NB4 (cell line): ENCODE measurements around the gene SYCE3.

ENCODE experiments used
- POLR2A ChIP-seq: IDR thresholded peaks from 2 replicates; pipeline ENCODE4 v1.6.1; 2011; ENCODE audit warnings: mild to moderate bottlenecking; ENCODE audit not compliant: insufficient read length; ENCODE audit errors: extremely low read depth
- TF ChIP-seq, protein P1 (sequence below): IDR thresholded peaks from one replicate; pipeline ENCODE4 v1.5.1; 2012; ENCODE audit warnings: low read depth, low read length
- TF ChIP-seq, protein P2 (sequence below): IDR thresholded peaks from 2 replicates; pipeline ENCODE4 v1.6.1; 2011; ENCODE audit warnings: low read depth, low read length

DNA sequence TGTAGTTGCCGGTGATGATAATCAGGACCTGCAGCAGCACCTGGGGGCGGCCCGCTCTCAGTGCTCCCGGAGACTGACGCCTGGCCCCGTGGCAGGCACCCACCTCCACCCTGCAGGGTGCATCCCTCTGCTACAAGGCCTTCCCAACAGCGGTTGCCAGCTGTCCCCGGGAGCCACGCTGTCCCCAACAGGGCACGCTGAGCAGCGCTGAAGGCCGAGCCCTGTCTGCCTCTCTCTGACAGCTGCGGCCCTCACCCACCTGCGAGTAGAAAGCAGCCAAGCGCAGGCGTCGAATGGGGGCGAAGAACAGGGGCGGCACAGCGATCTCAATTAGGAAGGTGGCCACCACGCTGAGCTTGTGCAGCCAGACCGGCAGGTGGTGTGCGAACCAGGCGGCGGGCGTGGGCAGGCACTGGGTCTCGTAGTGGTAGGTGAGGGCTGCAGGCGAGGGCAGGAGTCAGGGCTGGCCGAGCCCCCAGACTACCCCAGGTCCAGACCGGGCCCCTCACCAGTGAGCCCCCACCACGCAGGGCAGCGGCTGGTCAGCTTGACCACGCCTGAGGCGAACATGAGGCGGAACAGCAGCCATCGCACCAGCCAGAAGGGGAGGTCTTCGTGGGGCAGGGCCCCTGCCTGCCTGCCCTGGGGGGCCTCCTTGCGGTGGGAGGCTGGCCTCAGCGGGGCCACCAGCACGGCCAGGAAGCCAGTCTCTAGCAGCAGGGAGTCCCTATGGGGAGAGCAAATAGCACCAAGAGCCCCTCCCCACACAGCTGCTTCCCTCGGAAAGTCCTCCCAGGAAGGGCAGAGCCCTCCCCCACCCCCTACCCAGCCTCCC is 56.7 kb downstream of the SYCE3 start:
- TF ChIP-seq, protein P1, sequence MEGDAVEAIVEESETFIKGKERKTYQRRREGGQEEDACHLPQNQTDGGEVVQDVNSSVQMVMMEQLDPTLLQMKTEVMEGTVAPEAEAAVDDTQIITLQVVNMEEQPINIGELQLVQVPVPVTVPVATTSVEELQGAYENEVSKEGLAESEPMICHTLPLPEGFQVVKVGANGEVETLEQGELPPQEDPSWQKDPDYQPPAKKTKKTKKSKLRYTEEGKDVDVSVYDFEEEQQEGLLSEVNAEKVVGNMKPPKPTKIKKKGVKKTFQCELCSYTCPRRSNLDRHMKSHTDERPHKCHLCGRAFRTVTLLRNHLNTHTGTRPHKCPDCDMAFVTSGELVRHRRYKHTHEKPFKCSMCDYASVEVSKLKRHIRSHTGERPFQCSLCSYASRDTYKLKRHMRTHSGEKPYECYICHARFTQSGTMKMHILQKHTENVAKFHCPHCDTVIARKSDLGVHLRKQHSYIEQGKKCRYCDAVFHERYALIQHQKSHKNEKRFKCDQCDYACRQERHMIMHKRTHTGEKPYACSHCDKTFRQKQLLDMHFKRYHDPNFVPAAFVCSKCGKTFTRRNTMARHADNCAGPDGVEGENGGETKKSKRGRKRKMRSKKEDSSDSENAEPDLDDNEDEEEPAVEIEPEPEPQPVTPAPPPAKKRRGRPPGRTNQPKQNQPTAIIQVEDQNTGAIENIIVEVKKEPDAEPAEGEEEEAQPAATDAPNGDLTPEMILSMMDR, result no peak
- no peak for TF ChIP-seq POLR2A
- TF ChIP-seq, protein P2, sequence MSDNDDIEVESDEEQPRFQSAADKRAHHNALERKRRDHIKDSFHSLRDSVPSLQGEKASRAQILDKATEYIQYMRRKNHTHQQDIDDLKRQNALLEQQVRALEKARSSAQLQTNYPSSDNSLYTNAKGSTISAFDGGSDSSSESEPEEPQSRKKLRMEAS, result no peak
